Mesenchymal stem cell (in vitro differentiated cells and primary cell): ENCODE measurements around the gene KRTAP4-6. TPM values are rescaled to one million over a fixed set of nuclear protein-coding genes. Genes with fewer than 3 reads are reported as not detected.

Source experiments
- small RNA-seq: library from polyadenylated mRNA; stranded (forward); fragments of <200 nt; extraction: miRNeasy Mini kit (QIAGEN cat#:217004); gene quantifications from one replicate; pipeline ENCODE3, GENCODE V24; 2013; ENCODE audit warnings: low read depth

KRTAP4-6 gene

Small RNA genes within 50 kb of the gene (small RNA-seq; reads per million reads assigned to genes)
- gene KRTAP4-17P = not detected
